AG09309 (cell line): ENCODE results near the gene PBX2.
"Not testable (repeated sequence)": the region's sequence is repeated elsewhere in the genome, so short reads cannot be mapped to it uniquely, and the experiment has no call there.

Experiments
- DNase-seq: peaks from one replicate; pipeline ENCODE4 v3.0.0-alpha.2; 2010; ENCODE audit warnings: low read depth
- H3K4me3 ChIP-seq: 2 replicates; pipeline ENCODE4 v1.5.1; 2011; ENCODE audit warnings: mild to moderate bottlenecking, low read depth, low read length, moderate library complexity; ENCODE audit not compliant: control insufficient read depth
- TF ChIP-seq, protein P1 (sequence below): IDR thresholded peaks from 2 replicates; pipeline ENCODE4 v1.5.1; 2011; ENCODE audit warnings: mild to moderate bottlenecking, low read depth, low read length, inconsistent platforms; ENCODE audit not compliant: insufficient read depth, control insufficient read depth; ENCODE audit errors: missing control alignments

The PBX2 gene

DNA sequence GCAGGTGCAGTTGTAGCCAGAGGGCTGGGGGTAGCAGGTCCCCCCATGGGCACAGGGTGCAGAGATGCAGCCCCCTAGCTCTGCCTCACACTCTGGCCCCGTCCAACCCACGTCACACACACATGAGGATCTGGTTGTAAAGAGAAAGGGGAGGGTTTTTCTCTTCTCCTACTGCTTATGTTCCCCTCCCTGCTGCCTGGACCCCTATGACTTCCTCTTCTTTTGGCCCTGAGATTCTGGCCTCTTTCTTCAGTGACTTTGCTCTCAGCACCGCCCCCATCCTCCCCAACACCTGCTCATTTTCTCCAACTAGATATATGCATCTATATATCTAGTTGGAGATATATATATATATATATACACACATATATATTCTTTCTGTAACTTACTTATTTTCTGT is 24.1 kb upstream of the PBX2 start:
- no peak for DNase-seq
- H3K4me3 ChIP-seq, result no peak overlapping the region
- TF ChIP-seq, protein P1, sequence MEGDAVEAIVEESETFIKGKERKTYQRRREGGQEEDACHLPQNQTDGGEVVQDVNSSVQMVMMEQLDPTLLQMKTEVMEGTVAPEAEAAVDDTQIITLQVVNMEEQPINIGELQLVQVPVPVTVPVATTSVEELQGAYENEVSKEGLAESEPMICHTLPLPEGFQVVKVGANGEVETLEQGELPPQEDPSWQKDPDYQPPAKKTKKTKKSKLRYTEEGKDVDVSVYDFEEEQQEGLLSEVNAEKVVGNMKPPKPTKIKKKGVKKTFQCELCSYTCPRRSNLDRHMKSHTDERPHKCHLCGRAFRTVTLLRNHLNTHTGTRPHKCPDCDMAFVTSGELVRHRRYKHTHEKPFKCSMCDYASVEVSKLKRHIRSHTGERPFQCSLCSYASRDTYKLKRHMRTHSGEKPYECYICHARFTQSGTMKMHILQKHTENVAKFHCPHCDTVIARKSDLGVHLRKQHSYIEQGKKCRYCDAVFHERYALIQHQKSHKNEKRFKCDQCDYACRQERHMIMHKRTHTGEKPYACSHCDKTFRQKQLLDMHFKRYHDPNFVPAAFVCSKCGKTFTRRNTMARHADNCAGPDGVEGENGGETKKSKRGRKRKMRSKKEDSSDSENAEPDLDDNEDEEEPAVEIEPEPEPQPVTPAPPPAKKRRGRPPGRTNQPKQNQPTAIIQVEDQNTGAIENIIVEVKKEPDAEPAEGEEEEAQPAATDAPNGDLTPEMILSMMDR, result no peak

DNA sequence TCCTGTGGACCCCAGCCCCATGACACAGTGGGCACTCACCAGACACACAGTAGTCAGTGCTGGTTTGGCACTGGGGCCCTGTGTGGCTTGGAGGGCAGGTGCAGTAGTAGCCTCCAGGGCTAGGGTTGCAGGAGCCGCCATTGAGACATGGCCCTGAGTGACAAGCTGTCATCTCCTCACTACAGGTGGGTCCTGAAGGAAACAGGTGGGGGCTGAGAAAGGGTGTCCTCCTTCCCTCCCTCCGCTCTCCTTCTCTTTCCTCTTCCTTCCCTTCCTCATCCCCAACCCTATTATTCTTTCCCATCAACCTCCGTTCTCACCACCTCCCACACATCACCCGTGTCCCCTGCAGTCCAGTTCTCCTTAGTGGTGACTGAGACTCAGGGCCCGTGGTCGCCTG is 23.6 kb upstream of the PBX2 start:
- TF ChIP-seq, protein P1, result no peak
- H3K4me3 ChIP-seq, result no peak overlapping the region
- no peak for DNase-seq

DNA sequence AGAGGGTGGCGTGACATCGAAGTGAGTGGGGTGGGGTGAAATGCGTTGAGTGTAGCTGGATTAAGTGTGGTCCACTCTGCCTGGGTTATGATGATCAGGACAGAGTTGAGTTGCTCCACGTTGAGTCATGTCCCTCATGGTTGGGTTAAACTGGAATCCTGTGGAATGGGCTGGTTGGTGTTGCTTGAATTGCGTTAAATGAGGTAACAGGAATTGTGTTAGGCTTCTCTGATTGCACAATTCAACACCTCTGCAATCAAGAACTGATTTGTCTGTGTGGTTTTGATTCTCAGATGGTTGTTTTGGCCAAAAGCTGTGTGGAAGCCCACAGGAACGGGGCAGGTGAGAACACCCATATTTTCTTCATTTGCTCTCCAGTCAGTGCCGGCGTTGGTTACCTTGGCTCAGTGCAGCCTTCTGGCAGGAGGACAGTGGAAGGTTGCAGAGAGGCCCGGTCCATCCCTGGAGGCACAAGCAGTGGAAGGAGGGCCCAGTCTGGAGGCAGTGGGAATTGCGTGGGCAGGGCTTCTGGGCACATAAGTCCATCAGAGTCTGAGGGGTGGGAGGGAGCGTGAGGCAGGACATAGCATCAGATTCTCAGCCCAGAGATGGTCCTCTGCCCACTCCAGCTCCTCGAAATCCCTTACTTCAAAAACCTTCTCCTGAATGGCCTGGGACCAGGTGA is 22.2 kb upstream of the PBX2 start:
- TF ChIP-seq, protein P1, result no peak
- no peak for DNase-seq
- H3K4me3 ChIP-seq, result no peak overlapping the region

DNA sequence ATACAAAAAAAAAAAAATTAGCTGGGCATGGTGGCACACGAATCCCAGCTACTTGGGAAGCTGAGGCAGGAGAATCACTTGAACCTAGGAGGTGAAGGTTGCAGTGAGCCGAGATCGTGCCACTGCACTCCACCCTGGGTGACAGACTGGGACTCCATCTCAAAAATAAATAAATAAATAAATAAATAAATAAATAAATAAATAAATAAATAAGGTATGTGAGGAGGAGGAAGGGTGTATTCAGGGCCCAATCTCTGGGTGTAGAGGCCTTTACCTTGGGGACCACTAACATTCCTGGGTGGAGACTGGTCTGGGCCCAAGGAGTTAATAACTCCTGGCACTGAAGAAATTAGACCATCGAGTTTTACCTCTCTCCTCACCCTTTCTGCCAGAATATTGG is 21.4 kb upstream of the PBX2 start:
- H3K4me3 ChIP-seq, DNase-seq: not testable (repeated sequence)

DNA sequence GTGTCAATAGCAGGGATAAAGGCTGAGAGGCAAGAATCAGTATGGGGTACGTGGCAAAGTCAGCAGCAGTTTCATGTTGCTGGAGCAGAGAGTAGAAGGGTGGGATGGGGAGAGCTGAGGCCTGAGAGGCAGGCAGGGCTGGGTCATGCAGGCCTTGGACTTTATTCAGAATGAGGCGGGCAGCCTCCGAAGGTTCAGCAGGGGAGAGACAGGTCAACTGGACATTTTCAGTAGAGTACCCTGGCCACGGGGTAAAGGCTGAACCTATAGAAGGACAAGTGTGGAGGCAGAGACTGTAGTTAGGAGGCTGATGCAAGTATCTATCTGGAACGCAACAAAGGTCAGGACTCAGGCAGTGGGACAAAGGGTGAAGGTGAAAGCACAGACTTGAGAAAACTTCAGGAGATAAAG is 20.2 kb upstream of the PBX2 start:
- TF ChIP-seq, protein P1, result no peak
- no peak for DNase-seq
- H3K4me3 ChIP-seq, result no peak overlapping the region

DNA sequence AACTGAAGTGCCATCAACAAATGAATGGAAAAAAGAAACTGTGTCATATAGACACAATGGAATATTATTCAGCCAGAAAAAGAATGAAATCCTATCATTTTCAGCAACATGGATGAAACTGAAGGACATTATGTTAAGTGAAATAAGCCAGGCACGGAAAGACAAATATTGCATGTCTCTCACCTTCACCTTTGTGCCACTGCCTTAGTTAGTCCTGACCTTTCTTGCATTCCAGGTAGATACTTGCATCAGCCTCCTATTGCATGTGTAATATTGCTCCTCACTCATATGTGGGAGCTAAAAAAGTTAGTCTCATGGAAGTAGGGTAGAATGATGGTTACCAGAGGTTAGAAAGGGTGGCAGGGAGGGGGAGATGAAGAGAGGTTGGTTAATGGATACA is 19.0 kb upstream of the PBX2 start:
- no peak overlapping the region for H3K4me3 ChIP-seq
- TF ChIP-seq, protein P1, result no peak
- DNase-seq, result no peak

DNA sequence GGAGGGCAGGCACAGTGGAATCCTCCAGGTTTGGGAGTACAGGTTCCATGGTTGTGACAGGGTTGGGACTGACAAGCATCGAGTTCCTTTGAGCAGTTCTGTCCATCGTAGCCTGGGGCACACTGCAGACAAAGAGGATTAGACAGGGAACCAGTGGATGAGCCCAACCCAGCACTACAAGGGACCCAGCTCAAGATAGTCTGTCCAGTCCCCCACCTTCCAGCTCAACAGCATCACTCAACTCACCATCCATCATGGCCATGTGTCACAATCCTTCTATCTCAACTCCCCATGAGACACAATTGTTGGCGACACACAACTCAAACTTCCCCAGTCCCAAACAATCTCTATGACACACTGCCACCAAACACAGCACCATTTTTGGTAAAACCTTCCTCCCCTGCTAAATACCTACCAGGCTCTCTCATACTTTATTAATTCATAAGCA is 14.3 kb upstream of the PBX2 start:
- DNase-seq, result no peak
- H3K4me3 ChIP-seq, result no peak overlapping the region
- TF ChIP-seq, protein P1, result no peak
